H1 (cell line): ENCODE measurements around the gene PLCL2. TPM values are rescaled to one million over a fixed set of nuclear protein-coding genes. Genes with fewer than 3 reads are reported as not detected.

Experiments used
- BACH1 ChIP-seq: IDR thresholded peaks from 2 replicates; pipeline ENCODE4 v1.6.1; 2012; ENCODE audit warnings: low read length, improper control_type of control experiment
- CREB1 ChIP-seq: IDR thresholded peaks from 2 replicates; pipeline ENCODE4 v1.6.1; 2012; ENCODE audit warnings: inconsistent platforms
- POU5F1 ChIP-seq: IDR thresholded peaks from 2 replicates; pipeline ENCODE4 v1.6.1; 2011; ENCODE audit warnings: low read depth, mild to moderate bottlenecking, low read length, moderate library complexity
- TCF12 ChIP-seq: IDR thresholded peaks from 2 replicates; pipeline ENCODE4 v1.6.1; 2011; ENCODE audit warnings: low read depth, mild to moderate bottlenecking, low read length
- polyA plus RNA-seq, 7 experiments: library from polyadenylated mRNA; depleted of rRNA in 3 of 7; stranded (reverse) in 5 of 7; unstranded in 2 of 7; fragments of >200 nt in 5 of 7; fragments of 200-250 nt in 2 of 7; gene quantifications; 1 replicate in 5 of 7; 2 replicates in 1 of 7; 4 replicates in 1 of 7; pipeline versions ENCODE4 v1.2.1 to v1.2.3, GENCODE V29; 2011 to 2013; ENCODE audit warnings: missing spikeins in 2 of 7, mixed read lengths in 2 of 7
- total RNA-seq: library from RNA; stranded (reverse); fragmentation: NEBNext Ultra II Directional; extraction: Animal tissue kit (Norgen Biotek cat#: 25700); gene quantifications from 2 replicates; pipeline ENCODE4 v1.2.1, GENCODE V29; 2021
- TF ChIP-seq, protein P1 (sequence below): IDR thresholded peaks from 2 replicates; pipeline ENCODE4 v1.6.1; 2012; ENCODE audit warnings: inconsistent platforms
- TF ChIP-seq, protein P2 (sequence below): IDR thresholded peaks from 2 replicates; pipeline ENCODE4 v1.6.1; 2011; ENCODE audit warnings: low read depth, mild to moderate bottlenecking, low read length; ENCODE audit not compliant: insufficient read depth

The PLCL2 gene
- total and polyA plus RNA-seq, 2 of the 8 experiments (the other 6 are each of a cell fraction or from before 2014, with no cell fraction given): 3.5 to 6.8 TPM

DNA sequence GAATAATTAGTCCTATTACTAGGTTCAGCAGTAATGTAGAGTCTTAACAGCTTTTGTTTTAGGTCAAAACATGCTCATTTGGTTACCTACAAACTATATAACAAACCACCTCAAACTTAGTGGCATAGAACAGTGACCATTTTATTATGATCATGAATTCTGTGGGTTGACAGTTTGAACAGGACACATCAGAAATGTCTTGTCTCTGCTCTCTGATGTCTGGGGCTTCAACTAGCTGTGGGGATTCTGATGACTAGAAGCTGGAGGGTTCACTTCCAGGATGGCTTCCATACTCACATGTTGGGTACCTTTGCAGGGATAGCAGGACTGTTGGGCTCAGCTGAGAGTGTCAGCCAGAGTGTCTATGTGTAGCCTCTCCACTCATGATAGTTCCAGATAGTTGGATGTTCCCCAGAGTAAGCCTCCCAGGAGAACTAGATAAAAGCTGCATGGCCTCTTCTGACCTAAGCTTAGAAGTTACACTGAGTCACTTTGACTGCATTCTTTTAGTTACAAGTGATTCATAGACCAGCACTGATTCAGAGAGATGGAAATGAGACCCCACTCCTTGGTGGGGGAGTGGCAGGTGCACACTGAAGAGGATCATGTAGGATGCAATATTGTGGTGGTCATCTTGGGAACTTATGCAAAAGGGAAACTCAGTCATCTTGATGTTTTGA, 32.6 kb downstream of the PLCL2 start (continued):
- TF ChIP-seq POU5F1 (no peak), BACH1 (no peak), CREB1 (no peak), TCF12 (no peak)
- TF ChIP-seq, protein P1, sequence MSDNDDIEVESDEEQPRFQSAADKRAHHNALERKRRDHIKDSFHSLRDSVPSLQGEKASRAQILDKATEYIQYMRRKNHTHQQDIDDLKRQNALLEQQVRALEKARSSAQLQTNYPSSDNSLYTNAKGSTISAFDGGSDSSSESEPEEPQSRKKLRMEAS: no peak
- TF ChIP-seq, protein P2, sequence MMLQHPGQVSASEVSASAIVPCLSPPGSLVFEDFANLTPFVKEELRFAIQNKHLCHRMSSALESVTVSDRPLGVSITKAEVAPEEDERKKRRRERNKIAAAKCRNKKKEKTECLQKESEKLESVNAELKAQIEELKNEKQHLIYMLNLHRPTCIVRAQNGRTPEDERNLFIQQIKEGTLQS: no peak
